ENCODE data around the gene ZNF546. TPM values are rescaled to one million over a fixed set of nuclear protein-coding genes. Genes with fewer than 3 reads are reported as not detected.

Gene ZNF546
- total RNA-seq, 1 donor from 2014 or later: 7.1 TPM

DNA sequence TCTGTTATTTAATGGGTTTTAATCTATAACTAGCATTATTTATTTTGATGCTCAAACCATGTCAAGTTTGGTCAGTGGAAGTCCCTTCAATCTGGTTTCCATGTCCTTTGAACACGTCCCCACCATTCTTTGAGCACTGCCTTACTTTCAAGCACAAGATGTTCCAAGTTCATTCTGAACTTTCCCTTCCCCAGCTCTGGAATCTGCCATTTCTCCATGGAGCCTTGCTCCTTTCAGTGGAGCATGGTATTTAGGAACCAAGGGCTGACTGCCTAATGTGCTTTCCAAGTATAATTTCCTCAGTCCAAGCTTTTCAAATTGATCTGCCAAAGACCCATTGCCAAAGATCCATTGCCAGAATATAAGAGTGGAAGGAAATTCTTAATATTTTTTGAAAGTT, 1.1 kb upstream of the ZNF546 start:
- Mint-ChIP-seq H3K9me3 (peaks cover 18% of the 10 kb centered on the region), H3K4me3 (peak overlapping the region; percentile 81), H3K27ac (no peak overlapping the region), H3K27me3 (ENCODE audit: insufficient read depth) (no peaks in the 10 kb centered on the region), H3K4me1 (ENCODE audit: low read depth) (peaks cover 42% of the 10 kb centered on the region), H3K36me3 (ENCODE audit: low read depth) (peaks cover 28% of the 10 kb centered on the region)
- intact Hi-C loops (cut with micrococcal nuclease): loop anchor here (1.0 to 2.0 kb wide), 2 partner anchors 24 to 195 kb away; partner anchors contain the start of genes MAP3K10 and PSMC4
- DNase-seq (ENCODE audit: low spot score): no peak

DNA sequence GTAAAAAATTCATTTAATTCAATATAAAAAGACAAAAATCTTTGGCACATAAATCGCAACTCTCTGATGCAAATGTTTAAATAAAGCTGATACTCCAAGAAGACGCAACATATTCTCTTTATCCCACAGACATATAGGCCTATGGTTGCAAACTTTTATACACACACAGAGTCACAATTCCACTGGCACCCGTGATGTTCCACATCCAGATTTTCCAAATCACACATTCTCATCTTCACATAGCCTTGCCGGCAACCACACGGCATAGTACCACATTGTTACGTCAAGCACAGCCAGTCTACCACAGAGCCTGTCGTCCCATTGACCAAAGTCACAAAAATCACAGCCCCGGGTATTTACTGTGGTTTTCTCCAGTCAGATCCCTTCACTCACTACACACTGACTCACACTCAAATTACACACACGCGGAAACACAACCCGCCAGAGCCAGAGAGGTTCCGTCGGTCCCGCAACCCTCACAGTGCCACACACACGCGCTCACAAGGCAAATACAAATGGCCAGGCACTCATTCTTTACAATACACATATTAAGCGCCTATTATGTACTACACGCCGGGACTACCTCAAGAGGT, 546 bp upstream of the ZNF546 start:
- H3K27ac Mint-ChIP-seq: peak overlapping the region; percentile 100
- intact Hi-C loops (cut with micrococcal nuclease): loop anchor here (1.0 to 2.0 kb wide), 2 partner anchors 25 to 194 kb away; partner anchors contain the start of genes MAP3K10 and PSMC4
- H3K4me3 Mint-ChIP-seq: peak overlapping the region; percentile 99
- DNase-seq (ENCODE audit: low spot score): no peak
- H3K9me3 Mint-ChIP-seq: peaks cover 18% of the 10 kb centered on the region
- H3K36me3 Mint-ChIP-seq (ENCODE audit: low read depth): peaks cover 25% of the 10 kb centered on the region
- no peaks in the 10 kb centered on the region for H3K27me3 Mint-ChIP-seq (ENCODE audit: insufficient read depth)
- H3K4me1 Mint-ChIP-seq (ENCODE audit: low read depth): peaks cover 42% of the 10 kb centered on the region

DNA sequence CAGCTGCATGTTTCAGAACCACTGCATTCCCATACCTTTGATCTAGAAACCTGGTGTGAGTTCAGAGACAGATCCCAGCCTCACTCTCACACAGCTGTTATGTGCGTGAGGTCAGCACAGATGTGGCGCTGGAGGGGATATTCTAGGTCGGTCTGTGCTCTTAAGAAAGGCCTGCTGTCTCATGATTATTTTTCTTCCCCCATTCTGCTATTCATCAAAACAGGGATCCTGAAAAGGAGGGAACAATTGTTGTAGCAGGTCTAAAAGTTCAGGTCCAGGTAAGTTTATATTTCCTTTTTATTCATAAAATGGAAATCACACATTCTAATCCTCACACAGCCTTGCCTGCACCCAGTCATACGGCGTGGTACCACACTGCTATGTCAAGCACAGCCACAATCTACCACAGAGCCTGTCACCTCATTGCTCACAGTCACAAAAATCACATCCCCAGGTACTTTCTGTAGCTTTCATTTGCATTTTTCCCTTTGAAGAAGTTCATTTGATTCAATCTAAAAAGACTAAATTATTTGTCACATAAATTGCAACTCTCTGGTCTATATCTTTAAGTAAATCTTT, 867 bp downstream of the ZNF546 start:
- peak overlapping the region; percentile 100 for H3K27ac Mint-ChIP-seq
- peaks cover 22% of the 10 kb centered on the region for H3K36me3 Mint-ChIP-seq (ENCODE audit: low read depth)
- intact Hi-C loops (cut with micrococcal nuclease): loop anchor here (1.0 to 2.0 kb wide), 5 partner anchors 59 to 288 kb away; partner anchors contain the start of genes AKT2, MAP3K10, ZNF780A and ZNF780B

DNA sequence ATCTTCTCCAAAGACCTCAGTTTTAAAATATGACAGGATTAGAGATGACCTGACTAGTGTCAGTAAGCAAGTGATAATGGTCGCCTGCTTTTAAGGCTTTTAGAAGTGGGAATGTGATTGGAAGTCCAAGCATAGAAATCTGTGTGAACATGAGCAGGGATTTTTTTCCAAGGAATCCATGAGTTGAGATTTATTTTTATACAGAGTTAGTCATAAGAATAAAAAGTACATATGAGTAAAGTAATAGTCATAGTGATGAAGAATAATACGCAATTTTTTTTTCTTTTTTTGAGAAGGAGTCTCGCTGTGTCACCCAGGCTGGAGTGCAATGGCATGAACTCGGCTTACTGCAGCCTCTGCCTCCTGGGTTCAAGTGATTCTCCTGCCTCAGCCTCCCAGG, 1.6 kb downstream of the ZNF546 start:
- Mint-ChIP-seq H3K36me3 (ENCODE audit: low read depth) (peaks cover 17% of the 10 kb centered on the region), H3K27me3 (ENCODE audit: insufficient read depth) (no peaks in the 10 kb centered on the region), H3K9me3 (peaks cover 12% of the 10 kb centered on the region), H3K27ac (peak overlapping the region; percentile 29), H3K4me1 (ENCODE audit: low read depth) (peaks cover 30% of the 10 kb centered on the region), H3K4me3 (peak overlapping the region; percentile 99)
- intact Hi-C loops (cut with micrococcal nuclease): loop anchor here (1.0 kb wide), 1 partner anchor 58 kb away; the partner anchor contains the start of gene ZNF780B
- no peak for DNase-seq (ENCODE audit: low spot score)

More for the DNA sequence above, 867 bp downstream of the ZNF546 start:
- no peak for DNase-seq (ENCODE audit: low spot score)
- H3K4me1 Mint-ChIP-seq (ENCODE audit: low read depth): peaks cover 34% of the 10 kb centered on the region
- H3K4me3 Mint-ChIP-seq: peak overlapping the region; percentile 99
- no peaks in the 10 kb centered on the region for H3K27me3 Mint-ChIP-seq (ENCODE audit: insufficient read depth)
- H3K9me3 Mint-ChIP-seq: peaks cover 17% of the 10 kb centered on the region

DNA sequence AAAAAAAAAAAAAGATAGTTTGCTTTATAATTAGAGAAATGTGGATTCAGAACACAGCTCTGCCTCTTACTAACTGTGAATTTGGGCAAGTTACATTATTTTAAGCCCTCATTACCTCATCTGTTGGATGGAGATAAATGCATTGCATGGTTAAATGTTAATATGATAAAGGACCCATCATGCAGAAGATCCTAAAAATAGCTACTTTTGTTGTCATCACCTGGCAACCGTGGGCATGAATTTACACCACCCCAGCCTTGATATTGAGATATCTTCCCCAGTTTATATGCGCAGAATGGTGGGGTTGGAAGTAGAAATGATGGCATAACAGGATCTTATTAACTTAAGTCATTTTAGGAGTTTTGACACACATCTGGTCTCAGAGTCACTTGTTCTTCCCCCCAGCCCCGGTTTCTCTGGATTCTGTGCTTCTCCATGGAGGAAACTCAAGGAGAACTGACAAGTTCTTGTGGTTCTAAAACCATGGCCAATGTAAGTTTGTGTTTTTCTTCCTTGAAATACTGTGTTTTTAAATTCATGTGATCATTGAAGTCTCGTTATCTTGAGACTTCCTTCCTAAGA, 8.9 kb downstream of the ZNF546 start:
- Mint-ChIP-seq H3K36me3 (ENCODE audit: low read depth) (peaks cover 41% of the 10 kb centered on the region), H3K4me3 (no peak overlapping the region), H3K4me1 (ENCODE audit: low read depth) (peaks cover 11% of the 10 kb centered on the region), H3K27me3 (ENCODE audit: insufficient read depth) (no peaks in the 10 kb centered on the region), H3K27ac (no peak overlapping the region), H3K9me3 (peaks cover 19% of the 10 kb centered on the region)
- DNase-seq (ENCODE audit: low spot score): no peak
- intact Hi-C loops (cut with micrococcal nuclease): no loop called here

DNA sequence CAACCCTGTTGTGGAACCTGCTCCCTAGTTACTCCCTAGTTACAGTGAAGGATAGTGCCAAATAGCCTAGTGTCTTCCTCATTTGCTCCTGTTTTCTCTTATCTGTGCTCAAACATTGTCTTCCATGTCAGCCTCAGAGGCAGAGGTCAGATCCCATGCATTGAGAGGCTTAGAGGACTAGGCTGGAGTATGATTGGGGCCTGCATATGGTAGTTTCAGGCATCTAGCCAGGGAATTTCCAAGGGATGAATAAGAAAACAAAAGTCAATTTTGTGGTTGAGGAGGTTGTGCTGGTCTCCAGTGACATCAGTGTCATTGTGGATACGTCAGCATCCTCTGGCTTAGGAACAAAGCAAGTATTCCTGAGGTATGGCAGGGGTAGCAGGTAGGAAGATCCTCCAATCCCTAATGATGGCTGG, 9.4 kb downstream of the ZNF546 start:
- H3K36me3 Mint-ChIP-seq (ENCODE audit: low read depth): peaks cover 42% of the 10 kb centered on the region
- peaks cover 21% of the 10 kb centered on the region for H3K9me3 Mint-ChIP-seq
- H3K4me1 Mint-ChIP-seq (ENCODE audit: low read depth): peaks cover 11% of the 10 kb centered on the region
- no peak overlapping the region for H3K27ac Mint-ChIP-seq
- H3K27me3 Mint-ChIP-seq (ENCODE audit: insufficient read depth): no peaks in the 10 kb centered on the region
- intact Hi-C loops (cut with micrococcal nuclease): no loop called here
- no peak overlapping the region for H3K4me3 Mint-ChIP-seq
- DNase-seq (ENCODE audit: low spot score): no peak

DNA sequence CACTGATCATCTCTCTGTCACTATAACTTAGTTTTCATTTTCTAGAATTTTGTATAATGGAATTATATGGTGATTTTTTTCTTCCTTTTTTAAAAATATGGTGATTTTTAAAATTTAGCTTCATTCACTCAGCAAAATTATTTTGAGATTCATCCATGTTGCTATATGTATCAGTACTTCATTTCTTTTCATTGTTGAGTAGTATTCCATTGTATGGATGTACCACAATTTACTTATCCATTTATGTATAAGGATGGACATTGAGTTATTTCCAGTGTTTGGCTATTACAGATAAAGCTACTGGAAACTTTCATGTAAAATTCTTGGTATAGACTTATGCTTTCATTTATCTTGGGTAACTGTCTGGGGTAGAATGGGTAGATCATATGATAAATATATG, 12.8 kb downstream of the ZNF546 start:
- no peak overlapping the region for H3K4me3 Mint-ChIP-seq
- H3K9me3 Mint-ChIP-seq: peaks cover 54% of the 10 kb centered on the region
- no peak overlapping the region for H3K27ac Mint-ChIP-seq
- H3K36me3 Mint-ChIP-seq (ENCODE audit: low read depth): peaks cover 69% of the 10 kb centered on the region
- no peak for DNase-seq (ENCODE audit: low spot score)
- H3K4me1 Mint-ChIP-seq (ENCODE audit: low read depth): peaks cover 11% of the 10 kb centered on the region
- intact Hi-C loops (cut with micrococcal nuclease): no loop called here
- no peaks in the 10 kb centered on the region for H3K27me3 Mint-ChIP-seq (ENCODE audit: insufficient read depth)

DNA sequence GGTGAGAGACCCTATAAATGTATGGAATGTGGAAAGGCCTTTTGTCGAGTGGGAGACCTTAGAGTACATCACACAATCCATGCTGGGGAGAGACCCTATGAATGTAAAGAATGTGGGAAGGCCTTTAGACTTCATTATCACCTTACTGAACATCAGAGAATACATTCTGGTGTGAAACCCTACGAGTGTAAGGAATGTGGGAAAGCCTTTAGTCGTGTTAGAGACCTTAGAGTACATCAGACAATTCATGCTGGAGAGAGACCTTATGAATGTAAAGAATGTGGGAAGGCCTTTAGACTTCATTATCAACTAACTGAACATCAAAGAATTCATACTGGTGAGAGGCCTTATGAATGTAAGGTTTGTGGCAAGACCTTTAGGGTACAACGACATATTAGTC, 17.1 kb downstream of the ZNF546 start:
- Mint-ChIP-seq H3K36me3 (ENCODE audit: low read depth) (peaks cover 44% of the 10 kb centered on the region), H3K27ac (no peak overlapping the region), H3K4me3 (no peak overlapping the region), H3K27me3 (ENCODE audit: insufficient read depth) (no peaks in the 10 kb centered on the region), H3K9me3 (peaks cover 72% of the 10 kb centered on the region), H3K4me1 (ENCODE audit: low read depth) (no peaks in the 10 kb centered on the region)
- intact Hi-C loops (cut with micrococcal nuclease): no loop called here
- no peak for DNase-seq (ENCODE audit: low spot score)

DNA sequence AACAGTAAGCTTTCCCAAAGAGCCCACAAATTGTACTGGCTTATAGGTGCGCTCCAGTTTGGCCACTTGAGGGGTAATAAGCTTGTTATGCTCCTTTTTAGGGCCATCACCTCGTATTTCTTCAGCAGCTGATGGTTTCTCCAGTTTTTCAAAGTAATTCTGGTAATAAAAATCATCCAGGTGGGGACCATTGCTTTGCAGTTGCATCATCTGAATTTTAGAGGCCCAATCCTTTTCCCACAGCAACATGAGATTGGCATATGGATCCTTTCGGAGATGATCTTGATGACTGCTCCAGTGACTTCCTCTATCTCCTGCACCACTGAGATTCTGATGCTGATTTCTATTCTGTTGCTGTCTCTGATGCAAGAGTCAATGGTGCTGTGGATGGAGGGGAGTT, 27.1 kb downstream of the ZNF546 start:
- Mint-ChIP-seq H3K4me3 (no peak overlapping the region), H3K27ac (no peak overlapping the region), H3K36me3 (ENCODE audit: low read depth) (peaks cover 9% of the 10 kb centered on the region), H3K9me3 (peaks cover 86% of the 10 kb centered on the region), H3K27me3 (ENCODE audit: insufficient read depth) (no peaks in the 10 kb centered on the region), H3K4me1 (ENCODE audit: low read depth) (no peaks in the 10 kb centered on the region)
- DNase-seq (ENCODE audit: low spot score): no peak
- intact Hi-C loops (cut with micrococcal nuclease): no loop called here

DNA sequence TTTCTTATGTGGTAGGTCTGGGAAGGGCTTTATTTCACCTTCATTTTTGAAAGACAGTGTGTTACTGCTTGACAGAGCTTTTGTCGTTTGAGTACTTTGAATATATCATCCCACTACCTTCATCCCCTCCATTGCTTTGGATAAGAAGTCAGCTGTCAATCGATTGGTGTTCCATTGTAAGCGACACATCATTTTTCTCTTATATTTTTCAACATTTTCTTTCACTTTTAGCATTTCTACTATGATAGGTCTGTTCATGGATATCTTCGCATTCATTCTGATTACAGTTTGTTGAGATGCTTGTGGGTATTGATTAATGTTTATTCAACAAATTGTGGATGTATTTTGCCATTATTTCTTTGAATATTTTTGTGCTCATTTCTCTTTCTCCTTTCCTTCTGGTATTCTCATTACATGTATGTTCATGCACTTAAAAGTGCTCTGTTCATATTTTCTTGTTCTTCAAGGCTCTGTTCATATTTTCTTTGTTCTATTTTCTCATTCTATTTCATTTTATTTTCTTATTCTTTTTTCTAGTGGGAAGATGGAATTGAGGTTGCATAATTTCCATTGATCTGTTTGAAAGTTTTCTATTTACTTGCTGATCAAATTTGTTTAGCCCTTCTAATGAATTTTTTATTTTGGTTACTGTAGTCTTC, 29.2 kb downstream of the ZNF546 start:
- intact Hi-C loops (cut with micrococcal nuclease): no loop called here
- Mint-ChIP-seq H3K27me3 (ENCODE audit: insufficient read depth) (no peaks in the 10 kb centered on the region), H3K4me3 (no peak overlapping the region), H3K4me1 (ENCODE audit: low read depth) (no peaks in the 10 kb centered on the region), H3K9me3 (peaks cover 84% of the 10 kb centered on the region), H3K36me3 (ENCODE audit: low read depth) (peaks cover 15% of the 10 kb centered on the region), H3K27ac (no peak overlapping the region)
- DNase-seq (ENCODE audit: low spot score): no peak

DNA sequence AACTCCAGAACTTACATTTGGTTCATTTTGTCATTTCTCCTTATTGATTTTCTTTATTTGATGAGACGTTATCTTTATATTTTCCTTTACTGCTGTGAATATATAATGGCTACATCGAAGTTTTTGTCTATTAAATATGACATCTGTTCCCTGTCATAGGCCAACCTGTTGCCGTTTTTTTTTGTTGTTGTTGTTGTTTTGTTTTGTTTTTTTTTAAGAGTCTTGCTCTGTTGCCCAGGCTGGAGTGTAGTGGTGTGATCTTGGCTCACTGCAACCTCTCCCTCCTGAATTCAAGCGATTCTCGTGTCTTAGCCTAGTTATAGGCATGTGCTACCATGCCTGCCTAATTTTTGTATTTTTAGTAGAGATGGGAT, 29.7 kb downstream of the ZNF546 start:
- intact Hi-C loops (cut with micrococcal nuclease): no loop called here
- peaks cover 15% of the 10 kb centered on the region for H3K36me3 Mint-ChIP-seq (ENCODE audit: low read depth)

DNA sequence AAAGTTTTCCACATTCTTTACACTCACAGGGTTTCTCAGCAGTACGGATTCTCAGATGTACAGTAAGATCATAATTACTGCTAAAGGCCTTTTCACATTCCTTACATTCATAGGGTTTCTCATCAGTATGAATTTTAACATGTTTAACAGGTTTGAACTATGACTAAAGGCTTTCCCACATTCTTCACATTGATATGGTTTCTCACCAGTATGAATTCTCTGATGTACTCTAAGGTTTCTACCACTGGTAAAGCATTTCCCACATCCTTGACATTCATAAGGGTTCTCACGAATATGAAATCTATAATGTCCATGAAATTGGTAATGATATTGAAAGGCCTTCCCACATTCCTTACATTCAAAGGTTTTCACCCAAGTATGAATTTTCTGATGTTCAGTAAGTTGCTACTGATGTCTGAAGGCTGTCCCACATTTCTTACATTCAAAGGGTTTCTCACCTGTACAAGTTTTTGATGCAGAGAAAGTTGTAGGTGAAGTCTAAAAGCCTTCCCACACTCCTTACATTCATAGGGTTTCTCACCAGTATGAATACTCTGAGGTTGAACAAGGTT, 37.2 kb downstream of the ZNF546 start:
- no peak for DNase-seq (ENCODE audit: low spot score)
- H3K4me3 Mint-ChIP-seq: no peak overlapping the region
- H3K27me3 Mint-ChIP-seq (ENCODE audit: insufficient read depth): no peaks in the 10 kb centered on the region
- H3K9me3 Mint-ChIP-seq: peaks cover 65% of the 10 kb centered on the region
- H3K27ac Mint-ChIP-seq: no peak overlapping the region
- H3K36me3 Mint-ChIP-seq (ENCODE audit: low read depth): peaks cover 23% of the 10 kb centered on the region
- intact Hi-C loops (cut with micrococcal nuclease): no loop called here
- no peaks in the 10 kb centered on the region for H3K4me1 Mint-ChIP-seq (ENCODE audit: low read depth)

More for the DNA sequence above, 29.7 kb downstream of the ZNF546 start:
- Mint-ChIP-seq H3K27ac (no peak overlapping the region), H3K4me1 (ENCODE audit: low read depth) (no peaks in the 10 kb centered on the region), H3K27me3 (ENCODE audit: insufficient read depth) (no peaks in the 10 kb centered on the region), H3K4me3 (no peak overlapping the region), H3K9me3 (peaks cover 81% of the 10 kb centered on the region)
- DNase-seq (ENCODE audit: low spot score): no peak

Measured in activated T-helper 1 cell treated with anti-CD3 and anti-CD28 coated beads, Interleukin-12 subunit alpha, Interleukin-12 subunit beta, Interleukin-2, Interleukin-4 antibody, amounts not matched to agents 30 ng/mL and 10 ng/mL and 1 ng/mL, durations not matched to agents 14 hours and 24 hours and 36 hours (primary cell).